GM19035 (cell line): Measurements from ENCODE around the gene CXCL1.

Experiments
- ATAC-seq: cut with Tn5 transposase; IDR thresholded peaks from one replicate; pipeline ENCODE4 v1.9.1; 2021; ENCODE audit not compliant: unreplicated experiment

The CXCL1 gene

DNA sequence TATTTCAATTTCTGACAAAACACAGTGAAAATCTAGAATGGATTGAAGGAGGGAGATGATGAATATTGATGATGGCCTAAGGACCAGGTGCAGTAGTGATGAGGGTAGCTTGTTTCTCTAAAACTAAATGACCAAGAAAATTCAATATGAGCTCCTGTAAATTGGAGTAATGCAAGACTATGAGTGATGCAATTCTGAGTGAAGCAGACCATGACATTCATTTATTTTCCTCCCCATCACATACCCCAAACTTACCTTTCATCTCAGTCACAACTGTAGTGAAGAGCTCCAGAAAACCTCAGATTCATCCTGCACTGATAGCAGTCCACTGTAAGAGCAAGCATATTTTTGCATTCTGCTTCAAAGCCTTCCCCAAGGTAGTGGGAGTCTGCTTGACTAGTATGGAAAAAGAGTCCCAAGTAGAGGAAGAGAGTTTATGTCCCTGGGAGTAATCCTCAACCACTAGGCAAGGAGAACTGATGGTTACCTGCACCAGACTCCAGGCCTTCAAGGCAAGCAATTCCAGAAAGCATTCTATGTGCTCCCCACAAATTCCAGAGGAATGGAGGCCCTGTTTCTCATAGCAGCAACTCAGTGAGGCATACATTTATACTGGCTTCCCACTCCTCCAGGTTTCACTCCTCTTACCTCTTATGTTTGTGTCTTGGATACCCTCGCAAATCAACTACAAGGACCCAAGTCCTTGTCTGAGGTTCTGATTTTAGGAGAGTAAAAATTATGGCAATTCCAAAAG, 47.2 kb downstream of the CXCL1 start:
- ATAC-seq = no peak

DNA sequence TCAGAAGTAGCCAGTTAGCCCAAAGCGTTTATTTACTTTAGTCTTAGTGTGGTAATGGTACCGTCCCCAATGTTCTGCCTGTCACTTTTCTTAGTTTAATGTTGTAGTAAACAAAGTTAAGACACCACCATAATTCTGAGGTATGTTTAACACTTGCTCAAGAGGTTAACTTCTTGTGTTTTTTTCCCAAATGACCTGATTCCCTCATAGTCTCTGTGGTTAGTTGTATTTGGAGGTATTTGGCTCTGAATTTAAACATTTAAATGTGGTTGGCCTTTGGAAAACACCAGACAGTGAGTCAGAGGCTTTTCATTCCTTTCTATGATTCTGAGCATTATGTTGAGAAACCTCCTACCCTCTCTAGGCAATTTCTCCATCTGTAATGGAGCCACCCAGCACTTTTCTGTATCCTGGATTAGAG, 47.9 kb downstream of the CXCL1 start:
- ATAC-seq = no peak

DNA sequence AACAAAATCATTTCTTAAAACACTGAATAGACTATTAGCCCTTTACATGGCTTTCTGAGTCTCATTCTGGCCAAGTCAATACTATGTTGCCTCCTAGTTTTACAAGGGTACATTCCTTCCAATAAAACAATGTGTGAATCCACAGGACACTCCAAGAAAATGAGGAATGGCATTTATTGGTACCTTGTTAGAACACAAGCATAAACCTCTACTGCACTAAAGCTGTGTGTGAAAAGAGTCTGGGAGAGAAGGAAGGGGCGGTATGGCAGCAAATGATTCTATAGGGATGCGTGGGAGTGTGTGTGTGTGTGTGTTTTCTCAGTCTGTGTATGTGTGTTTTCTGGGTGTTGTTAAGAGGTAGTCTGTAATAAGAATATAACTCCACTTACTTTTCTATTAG, 48.9 kb downstream of the CXCL1 start:
- no peak for ATAC-seq

DNA sequence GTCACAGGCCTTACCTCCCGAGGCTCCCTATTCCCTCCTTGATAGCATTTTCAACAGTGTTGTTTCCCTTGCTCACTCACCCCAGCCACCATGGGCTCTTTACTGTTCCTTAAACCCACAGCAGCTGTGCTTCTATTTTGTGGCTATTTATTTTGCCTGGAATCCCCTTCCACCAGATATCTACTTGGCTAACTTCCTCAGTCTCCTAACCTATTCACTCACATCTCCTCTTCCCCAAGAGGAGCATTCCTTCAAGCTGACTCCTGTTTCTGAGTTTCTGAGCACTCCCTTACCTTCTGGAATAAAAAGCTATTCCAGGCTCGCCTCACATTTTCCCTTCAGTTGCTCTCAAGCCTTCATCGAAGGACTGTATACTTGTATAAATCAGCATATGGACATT, 50.5 kb downstream of the CXCL1 start:
- no peak for ATAC-seq
